HT-29 (cell line): ENCODE data around the gene NAV2. TPM values are rescaled to one million over a fixed set of nuclear protein-coding genes. Genes with fewer than 3 reads are reported as not detected.

ENCODE experiments used
- DNase-seq: peaks from one replicate; pipeline ENCODE4 v3.0.0-alpha.2; 2015; ENCODE audit warnings: low spot score
- total RNA-seq: library from RNA; depleted of rRNA; stranded (reverse); fragments of >200 nt; shearing (Covaris generic); gene quantifications from 2 replicates; pipeline ENCODE4 v1.2.3, GENCODE V29; 2014

Gene NAV2
- total RNA-seq, 1 experiment from 2014 or later, result 0.05 TPM

- DNase-seq, result no peak
Measured at GRCh38 chr11:19687392-19687791, 25.2 kb upstream of the NAV2 start.

GRCh38 chr11:19689281-19690000 lies 23.2 kb upstream of the NAV2 start:
- no peak for DNase-seq

DNA sequence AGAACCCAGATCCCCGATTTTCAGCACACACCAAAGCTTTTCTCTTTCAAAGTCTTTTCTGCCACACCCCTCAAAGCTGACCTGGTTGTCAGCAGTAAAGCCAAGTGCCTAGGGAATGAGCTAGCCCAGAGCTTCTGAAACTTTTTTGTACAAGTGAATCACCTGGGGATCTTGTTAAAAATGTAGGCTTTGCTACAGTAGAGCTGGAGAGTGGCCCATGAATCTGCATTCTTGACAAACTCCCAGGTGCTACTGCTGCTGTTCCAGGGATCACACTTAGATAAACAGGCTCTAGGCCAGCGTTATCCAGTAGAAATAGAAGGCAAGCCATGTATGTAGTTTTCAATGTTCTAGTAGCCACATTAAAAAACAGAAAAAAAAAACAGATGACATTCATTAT lies 21.8 kb upstream of the NAV2 start:
- no peak for DNase-seq

GRCh38 chr11:19691815-19692500 lies 20.7 kb upstream of the NAV2 start:
- DNase-seq, result no peak

DNA sequence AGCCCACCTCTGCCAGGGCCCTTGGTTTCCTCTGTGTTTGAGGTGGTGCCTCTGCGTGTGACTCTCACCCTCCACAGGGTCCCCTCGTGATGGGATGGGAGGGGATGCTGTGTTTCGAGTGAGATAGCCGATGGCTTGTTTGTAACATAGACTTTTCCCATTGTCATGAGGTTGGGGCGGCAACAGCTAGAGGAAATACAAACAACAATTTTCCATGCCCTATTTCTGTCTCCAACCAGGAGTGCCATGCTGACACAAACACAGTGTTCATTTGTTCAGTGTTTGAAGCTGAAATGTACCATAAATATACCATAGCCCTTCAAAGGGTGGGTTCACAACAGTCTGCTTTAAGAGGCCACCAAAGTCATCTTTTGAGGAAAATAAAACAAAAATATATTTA lies 19.5 kb upstream of the NAV2 start:
- DNase-seq, result no peak

- no peak for DNase-seq
Measured at GRCh38 chr11:19694796-19695345, 17.8 kb upstream of the NAV2 start.

GRCh38 chr11:19696073-19696472 lies 16.6 kb upstream of the NAV2 start:
- DNase-seq, result no peak

GRCh38 chr11:19696904-19697303 lies 15.7 kb upstream of the NAV2 start:
- no peak for DNase-seq

- no peak for DNase-seq
Measured at GRCh38 chr11:19697721-19698121, 14.9 kb upstream of the NAV2 start.

DNA sequence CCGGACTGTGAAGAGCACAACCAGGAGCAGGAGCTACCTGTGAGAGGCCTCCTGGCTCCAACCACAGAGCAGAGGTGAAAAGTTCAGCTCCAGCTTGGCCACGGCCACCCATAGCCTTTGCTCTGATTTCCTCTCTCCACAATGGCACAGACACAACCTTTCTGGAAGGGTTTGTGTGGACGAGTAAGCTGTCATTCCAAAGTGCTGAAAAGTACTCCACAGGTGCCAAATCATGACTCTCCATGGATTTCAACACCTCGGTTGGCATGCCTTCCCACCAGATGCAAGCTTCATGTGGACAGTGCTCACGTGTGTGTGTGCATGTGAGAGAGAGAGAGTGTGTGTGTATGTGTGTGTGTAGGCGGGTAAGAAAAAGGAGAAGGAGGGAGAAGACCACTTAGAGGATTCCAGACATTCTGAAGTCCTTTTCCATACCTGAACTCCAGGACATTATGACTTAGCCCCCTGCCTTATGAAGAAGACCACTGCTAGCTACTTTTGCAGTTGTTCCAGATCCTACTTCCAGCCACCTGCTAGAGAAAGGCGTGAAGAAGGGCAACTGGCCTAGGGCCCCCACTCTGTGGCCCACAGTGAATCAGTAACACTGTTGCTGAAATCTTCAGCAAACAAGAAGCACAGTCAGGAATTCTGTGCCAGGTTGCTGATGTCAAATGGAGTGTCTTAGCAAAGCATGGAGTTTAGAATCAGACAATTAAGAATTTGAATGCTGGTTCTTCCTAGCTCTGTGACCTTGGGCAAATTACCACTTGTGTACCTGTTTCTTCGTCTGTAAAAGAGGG lies 13.9 kb upstream of the NAV2 start:
- DNase-seq, result no peak

DNA sequence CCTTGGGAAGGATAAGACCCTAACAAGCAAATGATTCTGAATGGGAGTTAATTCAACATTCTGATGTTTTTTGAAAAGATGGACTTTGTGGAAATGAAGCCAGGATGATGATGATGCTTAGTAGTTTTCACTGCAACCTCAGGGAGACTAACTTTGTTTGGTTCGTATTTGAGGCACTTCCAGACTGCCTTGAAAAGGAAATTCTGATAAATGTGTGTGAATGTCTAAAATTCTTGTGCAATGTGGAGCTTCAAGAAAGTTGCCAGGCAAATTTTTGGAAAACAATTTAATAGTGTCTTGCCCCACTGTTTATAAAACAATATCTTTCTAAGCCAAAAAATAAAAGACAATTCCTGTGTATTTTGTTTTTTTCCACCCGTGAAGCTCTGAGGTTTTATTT lies 11.2 kb upstream of the NAV2 start:
- no peak for DNase-seq

- DNase-seq, result no peak
Measured at GRCh38 chr11:19702620-19703019, 10.0 kb upstream of the NAV2 start.

DNA sequence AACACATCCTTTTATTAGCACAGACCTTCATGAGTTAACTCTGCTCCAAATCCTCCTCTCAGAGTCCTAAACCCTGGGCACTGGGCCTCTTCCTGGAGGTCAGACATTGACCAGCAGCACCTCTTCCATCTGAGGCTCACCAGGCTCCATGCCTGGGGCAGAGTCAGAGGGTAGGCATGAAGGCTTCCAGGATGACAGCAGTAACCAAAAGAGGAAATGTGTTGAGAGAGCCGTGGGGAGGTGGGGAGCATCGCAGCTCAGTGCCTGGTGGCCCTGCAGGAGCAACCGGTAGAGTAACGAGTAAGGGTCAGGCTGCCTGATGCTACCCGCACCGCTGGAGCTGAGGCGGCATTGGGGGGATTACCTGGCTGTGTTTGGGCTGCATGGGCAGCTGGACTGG lies 9.4 kb upstream of the NAV2 start:
- no peak for DNase-seq

DNA sequence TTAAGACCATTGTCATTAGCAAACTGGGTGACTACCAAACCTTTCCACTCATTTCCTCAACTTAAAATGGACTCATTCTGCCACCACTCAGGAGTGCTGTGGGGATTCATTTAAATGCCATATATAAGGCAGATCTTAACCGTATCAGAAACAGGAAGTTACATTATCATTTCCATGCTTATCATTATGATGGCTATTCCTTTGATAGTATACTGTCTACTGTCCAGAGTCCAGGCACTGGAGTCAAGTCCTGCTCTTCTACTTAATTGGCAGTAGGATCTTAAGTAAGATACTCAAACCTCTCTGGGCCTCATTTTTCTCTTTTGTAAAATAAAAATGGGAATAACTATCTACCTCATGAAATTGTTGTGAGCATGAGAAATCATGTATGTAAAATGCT lies 8.4 kb upstream of the NAV2 start:
- no peak for DNase-seq

GRCh38 chr11:19705936-19706335 lies 6.7 kb upstream of the NAV2 start:
- no peak for DNase-seq

- no peak for DNase-seq
Measured at GRCh38 chr11:19711911-19712280, 741 bp upstream of the NAV2 start.

DNA sequence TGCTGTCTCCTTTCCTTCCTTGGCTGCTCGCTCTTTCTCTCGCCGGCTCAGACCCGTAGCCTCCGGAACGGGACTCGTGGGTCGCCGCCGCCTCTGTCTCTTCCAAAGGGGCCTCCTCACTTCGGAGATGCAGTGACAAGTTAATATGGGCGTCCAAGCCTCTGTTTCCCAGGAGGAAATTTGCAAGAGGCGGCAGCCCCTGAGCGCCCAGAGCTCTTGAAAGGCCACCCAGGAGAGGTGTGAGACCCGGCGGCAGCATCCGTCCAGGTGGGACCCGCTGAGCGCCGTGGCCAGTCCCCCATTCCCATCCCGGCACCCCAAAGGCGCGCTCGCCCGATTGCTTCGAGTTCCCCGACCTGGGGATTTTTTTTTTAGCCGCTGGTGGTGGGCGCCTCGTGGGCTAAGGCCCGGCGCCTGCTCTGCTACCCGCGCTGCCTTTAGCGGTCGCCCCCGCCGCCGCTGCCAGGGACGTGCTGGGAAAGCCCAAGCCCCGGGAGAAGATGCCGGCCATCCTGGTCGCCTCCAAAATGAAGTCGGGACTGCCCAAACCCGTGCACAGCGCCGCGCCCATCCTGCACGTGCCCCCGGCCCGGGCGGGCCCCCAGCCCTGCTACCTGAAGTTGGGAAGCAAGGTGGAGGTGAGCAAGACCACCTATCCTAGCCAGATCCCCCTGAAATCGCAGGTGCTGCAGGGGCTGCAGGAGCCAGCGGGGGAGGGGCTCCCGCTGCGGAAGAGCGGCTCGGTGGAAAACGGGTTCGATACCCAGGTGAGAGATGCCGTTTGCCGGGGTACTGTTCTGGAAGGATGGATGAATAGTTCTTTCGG lies 772 bp downstream of the NAV2 start:
- DNase-seq, result no peak

- DNase-seq, result no peak
Measured at GRCh38 chr11:19714022-19714386, 1.4 kb downstream of the NAV2 start.

- DNase-seq, result no peak
Measured at GRCh38 chr11:19714387-19715363, 2.0 kb downstream of the NAV2 start.

DNA sequence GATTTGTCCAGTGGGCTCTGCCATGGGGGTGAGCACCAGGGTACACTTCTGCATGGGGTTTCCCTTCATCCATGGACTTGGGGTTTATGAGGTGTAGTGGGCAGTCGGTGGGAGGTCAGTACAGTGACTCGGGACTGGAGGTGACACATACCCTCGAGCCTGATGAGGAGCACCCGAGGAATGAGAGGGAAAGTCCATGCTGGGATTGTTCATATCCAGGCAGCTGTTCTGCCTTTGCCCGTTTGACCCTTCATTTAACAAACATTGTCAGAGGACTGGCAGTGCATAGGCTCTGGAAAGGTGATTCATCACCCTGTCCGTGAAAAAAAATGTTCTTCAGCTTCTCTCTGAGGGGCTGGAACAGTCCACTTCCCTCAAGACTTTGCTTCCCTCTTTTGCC lies 2.7 kb downstream of the NAV2 start:
- no peak for DNase-seq
